GM21360 (cell line): Measurements from ENCODE around the gene IL1B.

Experiments used
- ATAC-seq: cut with Tn5 transposase; IDR thresholded peaks from one replicate; pipeline ENCODE4 v1.9.1; 2021; ENCODE audit warnings: mild to moderate bottlenecking, moderate library complexity; ENCODE audit not compliant: unreplicated experiment

IL1B gene

GRCh38 chr2:112830682-112831512, 5.7 kb downstream of the IL1B start:
- ATAC-seq = no peak

GRCh38 chr2:112829961-112830681, 6.5 kb downstream of the IL1B start:
- ATAC-seq = no peak

- ATAC-seq = no peak
Observed at GRCh38 chr2:112829101-112829960, 7.2 kb downstream of the IL1B start.

- ATAC-seq = no peak
Observed at GRCh38 chr2:112828251-112828691, 8.3 kb downstream of the IL1B start.

GRCh38 chr2:112827604-112828185, 8.9 kb downstream of the IL1B start:
- ATAC-seq = no peak

DNA sequence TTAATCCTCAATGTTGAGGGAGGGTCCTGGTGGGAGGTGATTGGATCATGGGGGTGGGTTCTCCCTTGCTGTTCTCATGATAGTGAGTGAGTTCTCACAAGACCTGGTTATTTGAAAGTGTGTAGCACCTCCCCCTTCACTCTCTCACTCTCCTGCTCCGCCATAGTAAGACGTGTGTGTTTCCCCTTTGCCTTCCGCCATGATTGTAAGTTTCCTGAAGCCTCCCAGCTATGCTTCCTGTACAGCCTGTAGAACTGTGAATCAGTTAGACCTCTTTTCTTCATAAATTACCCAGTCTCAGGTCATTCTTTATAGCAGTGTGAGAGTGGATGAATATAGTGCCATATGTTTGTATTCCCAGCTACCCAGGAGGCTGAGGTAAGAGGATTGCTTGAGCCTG, 9.6 kb downstream of the IL1B start:
- ATAC-seq = no peak

- no peak for ATAC-seq
Observed at GRCh38 chr2:112825706-112826105, 10.9 kb downstream of the IL1B start.

DNA sequence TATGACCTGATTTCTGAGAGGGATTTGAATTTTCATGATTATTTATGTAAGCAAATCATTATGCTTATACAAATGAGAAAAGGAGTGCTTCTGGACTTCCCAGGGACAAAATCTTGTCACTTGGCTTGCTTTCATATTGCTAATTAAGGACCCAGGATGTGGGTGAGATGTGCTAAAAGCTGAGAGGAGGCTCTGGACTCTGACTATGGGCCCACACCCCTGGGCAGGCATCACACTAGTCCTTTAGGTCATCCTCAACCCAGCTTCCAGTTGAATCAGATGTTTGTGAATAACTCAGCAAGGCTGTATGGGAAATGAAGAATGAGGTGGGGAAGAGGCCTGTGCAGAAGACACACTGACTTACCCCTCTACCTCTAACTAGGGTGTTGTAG, 11.9 kb downstream of the IL1B start:
- no peak for ATAC-seq

GRCh38 chr2:112821682-112822081, 14.9 kb downstream of the IL1B start:
- ATAC-seq = no peak

DNA sequence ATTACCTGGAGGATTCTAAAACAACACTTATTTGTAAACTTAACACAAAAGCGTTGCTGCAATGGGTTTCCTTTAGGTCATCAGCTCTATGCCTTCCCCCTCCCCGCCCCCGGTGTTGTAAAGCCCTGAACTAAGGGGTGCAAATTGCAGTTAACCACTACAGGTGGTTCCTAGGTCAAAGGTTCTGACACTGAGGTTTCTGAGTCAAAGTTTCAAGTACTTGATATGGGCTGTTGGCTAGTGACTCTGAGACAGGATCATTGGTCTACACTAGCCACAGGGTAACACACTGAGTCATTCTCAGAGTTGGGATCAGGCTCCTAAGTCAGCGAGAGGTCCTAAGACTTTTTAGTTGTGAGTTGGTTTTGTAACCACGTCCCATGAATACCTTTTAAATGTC, 15.4 kb downstream of the IL1B start:
- peak; percentile 75 for ATAC-seq

- ATAC-seq = no peak
Observed at GRCh38 chr2:112820343-112820742, 16.2 kb downstream of the IL1B start.

DNA sequence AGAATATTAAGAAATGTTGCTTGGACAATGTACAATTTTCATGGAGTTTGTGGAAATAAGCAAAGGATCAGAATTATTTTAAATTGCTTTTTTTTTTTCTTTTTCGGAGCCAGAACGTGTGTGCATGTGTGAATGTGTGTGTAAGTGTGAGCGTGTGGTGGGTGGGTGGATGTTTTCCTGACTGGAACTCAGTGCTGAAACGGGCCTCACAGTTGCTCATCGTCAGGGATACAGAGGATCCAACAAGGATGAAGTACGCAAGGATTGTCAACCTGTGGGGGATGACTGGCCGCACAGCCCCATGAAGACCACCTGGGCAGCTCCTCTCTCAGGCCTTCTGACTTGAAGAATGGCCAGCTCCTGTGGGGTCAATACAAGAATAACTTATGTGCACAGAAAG, 17.5 kb downstream of the IL1B start:
- no peak for ATAC-seq

DNA sequence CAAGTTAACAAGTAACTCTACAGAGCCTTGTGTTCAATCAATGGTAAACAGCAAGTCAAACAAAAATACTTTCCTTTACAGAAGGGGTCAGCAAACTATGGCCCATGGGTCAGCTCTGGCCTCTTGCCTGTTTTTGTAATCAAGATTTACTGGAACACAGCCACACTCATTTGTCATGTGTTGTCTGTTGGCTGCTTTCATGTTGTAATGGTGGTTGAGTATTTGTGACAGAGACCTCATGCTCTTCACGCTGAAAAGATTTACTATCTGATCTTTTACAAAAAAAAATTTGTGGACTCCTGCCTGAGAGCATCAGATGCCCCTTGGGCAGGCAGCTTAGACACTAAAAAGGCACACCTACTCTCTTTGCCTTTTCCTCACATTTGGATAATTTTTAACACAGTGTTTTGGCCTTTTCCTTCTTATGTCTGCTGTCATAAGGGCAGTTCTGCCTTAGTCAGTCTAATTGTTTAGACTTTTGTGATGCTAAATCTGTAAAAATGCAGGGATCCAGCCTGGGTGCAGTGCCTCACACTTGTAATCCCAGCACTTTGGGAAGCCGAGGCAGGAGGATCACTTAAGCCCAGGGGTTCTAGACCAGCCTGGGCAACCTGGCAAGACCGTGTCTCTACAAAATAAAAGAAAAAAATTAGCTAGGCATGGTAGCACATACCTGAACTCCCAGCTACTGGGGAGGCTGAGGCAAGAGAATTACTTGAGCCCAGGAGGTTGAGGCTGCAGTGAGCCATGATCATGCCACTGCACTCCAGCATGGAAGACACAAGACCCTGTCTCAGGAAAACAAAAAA, 18.3 kb downstream of the IL1B start:
- ATAC-seq = no peak

DNA sequence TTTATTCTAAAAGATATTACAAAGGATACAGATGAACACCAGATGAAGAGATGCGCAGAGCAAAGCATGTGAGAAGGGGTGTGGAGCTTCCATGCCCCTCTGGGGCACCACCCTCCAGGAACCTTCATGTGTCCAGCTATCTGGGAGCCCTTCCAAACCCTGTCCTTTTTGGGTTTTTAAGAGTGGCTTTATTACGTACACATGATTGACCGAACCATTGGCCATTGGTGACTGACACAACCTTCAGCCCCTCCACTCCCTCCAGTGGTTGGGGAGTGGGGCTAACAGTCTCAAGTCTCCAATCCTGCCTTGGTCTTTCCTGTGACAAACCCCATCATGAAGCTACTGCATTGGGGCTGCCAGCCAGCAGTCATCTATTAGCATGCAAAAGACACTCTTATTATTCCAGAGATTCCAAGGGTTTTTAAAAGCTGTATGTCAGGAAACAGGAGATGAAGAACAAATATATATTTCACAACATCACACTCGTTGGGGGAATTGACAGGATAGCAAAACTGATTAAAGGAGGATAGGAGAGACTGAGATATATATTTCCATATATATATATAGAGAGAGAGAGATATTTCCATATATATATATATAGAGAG, 19.4 kb downstream of the IL1B start:
- no peak for ATAC-seq

GRCh38 chr2:112814278-112814677, 22.3 kb downstream of the IL1B start:
- ATAC-seq = no peak

GRCh38 chr2:112813280-112813966, 23.2 kb downstream of the IL1B start:
- no peak for ATAC-seq

DNA sequence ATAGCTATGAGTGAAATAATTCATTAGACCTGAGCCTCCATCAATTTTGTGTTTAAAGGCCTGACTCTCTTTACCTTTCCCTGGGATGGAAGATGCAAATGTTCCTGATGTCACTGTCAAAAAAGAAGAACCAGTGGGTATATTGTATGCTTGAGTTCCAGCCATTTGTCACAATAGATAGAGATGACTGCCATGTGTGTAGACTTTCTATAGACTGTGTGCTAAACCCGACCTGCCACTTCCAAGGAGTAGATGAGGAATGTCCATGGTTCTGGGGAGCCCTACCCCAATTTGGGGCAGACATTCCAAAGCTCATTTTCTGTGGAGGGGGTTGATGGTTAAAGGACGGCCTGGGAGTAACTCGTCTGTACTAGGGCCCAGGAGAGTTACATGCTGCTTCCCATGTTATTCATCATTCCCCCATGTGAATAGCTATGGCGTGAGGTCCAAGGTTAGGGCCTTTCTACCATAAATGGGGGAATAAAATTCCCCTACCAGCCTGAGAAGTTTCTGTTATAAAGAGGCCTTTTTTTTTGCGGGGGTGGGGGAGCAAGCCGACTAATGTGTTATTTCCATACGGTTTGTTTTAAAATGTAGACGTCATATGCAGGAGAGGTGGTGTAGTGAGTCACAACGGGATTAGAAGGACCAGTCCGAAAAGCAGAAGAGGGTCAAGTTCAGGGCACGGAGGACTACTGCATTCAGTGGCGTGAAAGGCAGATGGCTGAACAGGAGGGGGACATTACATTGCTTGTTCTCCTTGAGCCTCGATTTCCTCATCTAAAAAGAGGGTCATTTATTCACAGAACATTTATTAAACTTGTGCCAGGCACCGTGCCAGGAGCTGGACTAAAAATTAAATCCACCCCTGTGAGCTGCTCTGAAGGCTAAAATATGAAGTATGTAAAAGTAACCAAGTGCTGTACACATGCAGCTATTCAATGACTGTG, 24.0 kb downstream of the IL1B start:
- ATAC-seq = no peak

DNA sequence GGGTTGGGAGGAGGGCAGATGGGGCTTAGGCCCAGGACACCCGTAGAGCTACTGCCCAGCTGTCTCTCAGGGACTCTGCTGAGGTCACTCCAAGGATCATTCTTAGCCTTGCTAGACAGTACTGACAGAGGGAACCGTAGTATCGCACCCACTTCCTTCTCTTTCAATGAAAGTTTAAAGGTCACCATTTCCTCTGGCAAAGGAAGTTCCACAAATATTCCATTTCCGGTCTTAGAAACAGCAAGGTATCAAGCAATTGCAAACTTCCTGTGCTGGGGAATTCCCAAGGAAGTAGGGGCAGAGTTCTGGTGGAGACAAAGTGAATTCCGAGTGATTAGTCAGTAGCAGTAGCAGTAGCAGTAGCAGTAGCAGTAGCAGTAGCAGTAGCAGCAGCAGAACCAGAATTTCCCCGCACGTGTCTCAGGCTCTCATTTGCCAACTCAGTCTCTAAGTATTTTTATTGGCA, 24.7 kb downstream of the IL1B start:
- no peak for ATAC-seq
